C4-2B (cell line): Measurements from ENCODE around the gene PPP2R1B.

Experiments
- ZFX ChIP-seq: fragments of 450-650 bp; IDR thresholded peaks from 2 replicates; pipeline ENCODE4 v1.6.1; 2017
- TF ChIP-seq, protein P1 (sequence below): fragments of 450-650 bp; conservative IDR thresholded peaks from 2 replicates; pipeline ENCODE4 v1.5.1; 2017; ENCODE audit warnings: mild to moderate bottlenecking

DNA sequence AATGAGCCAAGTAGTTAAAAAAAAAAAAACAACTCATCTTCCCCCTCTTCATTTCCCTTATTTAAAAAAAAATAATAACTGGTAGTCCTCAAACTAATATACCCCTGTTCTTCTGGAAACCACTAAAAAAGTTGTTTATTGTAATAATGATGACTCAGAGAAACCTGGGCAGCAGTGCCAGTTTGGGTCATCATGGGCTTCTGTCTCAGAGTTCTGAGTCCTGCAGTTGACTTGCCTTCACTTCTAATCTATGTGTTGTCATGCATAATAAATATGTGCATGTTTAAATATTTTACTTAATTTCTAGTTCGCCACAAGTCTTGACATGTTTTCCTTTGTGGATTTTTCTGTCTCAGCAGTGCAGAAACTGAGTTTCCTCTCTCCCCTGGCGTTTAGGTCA lies 46.8 kb downstream of the PPP2R1B start:
- TF ChIP-seq, protein P1, sequence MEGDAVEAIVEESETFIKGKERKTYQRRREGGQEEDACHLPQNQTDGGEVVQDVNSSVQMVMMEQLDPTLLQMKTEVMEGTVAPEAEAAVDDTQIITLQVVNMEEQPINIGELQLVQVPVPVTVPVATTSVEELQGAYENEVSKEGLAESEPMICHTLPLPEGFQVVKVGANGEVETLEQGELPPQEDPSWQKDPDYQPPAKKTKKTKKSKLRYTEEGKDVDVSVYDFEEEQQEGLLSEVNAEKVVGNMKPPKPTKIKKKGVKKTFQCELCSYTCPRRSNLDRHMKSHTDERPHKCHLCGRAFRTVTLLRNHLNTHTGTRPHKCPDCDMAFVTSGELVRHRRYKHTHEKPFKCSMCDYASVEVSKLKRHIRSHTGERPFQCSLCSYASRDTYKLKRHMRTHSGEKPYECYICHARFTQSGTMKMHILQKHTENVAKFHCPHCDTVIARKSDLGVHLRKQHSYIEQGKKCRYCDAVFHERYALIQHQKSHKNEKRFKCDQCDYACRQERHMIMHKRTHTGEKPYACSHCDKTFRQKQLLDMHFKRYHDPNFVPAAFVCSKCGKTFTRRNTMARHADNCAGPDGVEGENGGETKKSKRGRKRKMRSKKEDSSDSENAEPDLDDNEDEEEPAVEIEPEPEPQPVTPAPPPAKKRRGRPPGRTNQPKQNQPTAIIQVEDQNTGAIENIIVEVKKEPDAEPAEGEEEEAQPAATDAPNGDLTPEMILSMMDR: no peak
- TF ChIP-seq ZFX: no peak
